Chondrocyte (in vitro differentiated cells): Measurements from ENCODE around the gene TRMT10B. TPM values are rescaled to one million over a fixed set of nuclear protein-coding genes. Genes with fewer than 3 reads are reported as not detected.

Source experiments
- DNase-seq: peaks from one replicate; pipeline ENCODE4 v3.0.0; 2021; ENCODE audit warnings: mixed read lengths, low spot score
- H3K27ac Mint-ChIP-seq: one replicate; pipeline ENCODE4 v1.8.0; 2021; ENCODE audit warnings: mild to moderate bottlenecking, moderate library complexity, mixed read lengths; ENCODE audit not compliant: unreplicated experiment
- H3K27me3 Mint-ChIP-seq: 2 replicates; pipeline ENCODE4 v1.8.0; 2021; ENCODE audit warnings: low read depth, mixed read lengths
- H3K36me3 Mint-ChIP-seq: 2 replicates; pipeline ENCODE4 v1.8.0; 2021; ENCODE audit warnings: low read depth, mixed read lengths
- H3K4me1 Mint-ChIP-seq: 2 replicates; pipeline ENCODE4 v1.8.0; 2021; ENCODE audit warnings: low read depth, mild to moderate bottlenecking, mixed read lengths
- H3K4me3 Mint-ChIP-seq: one replicate; pipeline ENCODE4 v1.8.0; 2021; ENCODE audit warnings: mild to moderate bottlenecking, moderate library complexity, mixed read lengths; ENCODE audit not compliant: unreplicated experiment
- H3K9me3 Mint-ChIP-seq: 2 replicates; pipeline ENCODE4 v1.8.0; 2021; ENCODE audit warnings: low read depth, mixed read lengths
- total RNA-seq: library from RNA; stranded (reverse); gene quantifications from 3 replicates; pipeline ENCODE4 v1.2.1, GENCODE V29; 2021
- TF ChIP-seq, protein P1 (sequence below): fragments of 200-600 bp; sonication (generic); IDR thresholded peaks from 2 replicates; pipeline ENCODE4 v1.5.0; 2021; ENCODE audit warnings: antibody characterized with exemption, mild to moderate bottlenecking, moderate library complexity

TRMT10B gene
- total RNA-seq, 1 donor from 2014 or later, result 5.7 TPM

DNA sequence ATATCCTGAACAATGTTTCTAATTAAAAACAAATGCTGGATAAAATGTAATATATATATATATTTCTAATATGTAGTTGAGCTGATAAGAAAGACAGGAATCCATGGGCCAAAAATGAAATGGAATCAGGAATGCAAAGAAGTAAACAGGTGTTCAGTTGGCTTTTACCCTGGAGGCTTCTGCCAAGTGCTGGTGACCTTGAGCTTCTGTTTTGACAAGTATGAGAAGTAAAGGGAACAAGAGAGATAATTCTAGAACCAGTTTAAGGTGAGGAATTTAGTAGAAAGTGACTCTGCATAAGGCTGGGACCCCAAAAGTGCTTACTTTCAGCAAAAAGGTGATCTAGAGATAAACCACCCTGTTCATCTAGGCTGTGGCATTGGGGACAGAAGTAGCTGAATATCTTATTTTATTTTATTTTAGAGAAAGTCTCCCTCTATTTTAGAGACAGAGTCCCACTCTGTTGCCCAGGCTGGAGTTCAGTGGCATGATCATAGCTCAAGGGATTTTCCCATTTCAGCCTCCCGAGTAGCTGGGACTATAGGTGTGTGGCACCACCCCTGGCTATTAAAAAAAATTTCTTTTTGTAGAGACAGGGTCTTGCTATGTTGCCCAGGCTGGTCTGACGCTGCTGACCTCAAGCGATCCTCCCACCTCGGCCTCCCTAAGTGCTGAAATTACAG is 74.0 kb downstream of the TRMT10B start:
- no peak for DNase-seq
- H3K27ac Mint-ChIP-seq, result peak overlapping the region; percentile 46
- H3K4me1 Mint-ChIP-seq, result no peaks in the 10 kb centered on the region
- H3K4me3 Mint-ChIP-seq, result no peak overlapping the region
- TF ChIP-seq, protein P1, sequence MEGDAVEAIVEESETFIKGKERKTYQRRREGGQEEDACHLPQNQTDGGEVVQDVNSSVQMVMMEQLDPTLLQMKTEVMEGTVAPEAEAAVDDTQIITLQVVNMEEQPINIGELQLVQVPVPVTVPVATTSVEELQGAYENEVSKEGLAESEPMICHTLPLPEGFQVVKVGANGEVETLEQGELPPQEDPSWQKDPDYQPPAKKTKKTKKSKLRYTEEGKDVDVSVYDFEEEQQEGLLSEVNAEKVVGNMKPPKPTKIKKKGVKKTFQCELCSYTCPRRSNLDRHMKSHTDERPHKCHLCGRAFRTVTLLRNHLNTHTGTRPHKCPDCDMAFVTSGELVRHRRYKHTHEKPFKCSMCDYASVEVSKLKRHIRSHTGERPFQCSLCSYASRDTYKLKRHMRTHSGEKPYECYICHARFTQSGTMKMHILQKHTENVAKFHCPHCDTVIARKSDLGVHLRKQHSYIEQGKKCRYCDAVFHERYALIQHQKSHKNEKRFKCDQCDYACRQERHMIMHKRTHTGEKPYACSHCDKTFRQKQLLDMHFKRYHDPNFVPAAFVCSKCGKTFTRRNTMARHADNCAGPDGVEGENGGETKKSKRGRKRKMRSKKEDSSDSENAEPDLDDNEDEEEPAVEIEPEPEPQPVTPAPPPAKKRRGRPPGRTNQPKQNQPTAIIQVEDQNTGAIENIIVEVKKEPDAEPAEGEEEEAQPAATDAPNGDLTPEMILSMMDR, result no peak
- no peaks in the 10 kb centered on the region for H3K9me3 Mint-ChIP-seq
- H3K27me3 Mint-ChIP-seq, result no peaks in the 10 kb centered on the region
- H3K36me3 Mint-ChIP-seq, result peaks cover 20% of the 10 kb centered on the region

Other genes with a start within 250 kb of the TRMT10B start
- gene FBXO10, start 177.4 kb upstream of the TRMT10B start, total RNA-seq, result 13.2 to 15.9 TPM (median 15.2 TPM) in 3 replicates
- gene TOMM5, start 161.2 kb upstream of the TRMT10B start, total RNA-seq, result 77.5 to 117 TPM (median 83.0 TPM) in 3 replicates
- gene FRMPD1, start 102.9 kb upstream of the TRMT10B start, total RNA-seq, result not detected in 3 replicates
- 22.8 to 30.2 TPM (median 23.8 TPM) in 3 replicates for gene EXOSC3, start 31.3 kb downstream of the TRMT10B start, total RNA-seq
- gene DCAF10, start 47.0 kb downstream of the TRMT10B start, total RNA-seq, result 29.5 to 32.2 TPM (median 31.4 TPM) in 3 replicates
- gene SLC25A51, start 150.3 kb downstream of the TRMT10B start, total RNA-seq, result 50.1 to 52.5 TPM (median 50.5 TPM) in 3 replicates